ENCODE results near the gene IL6R.

Gene IL6R

GRCh38 chr1:154456631-154457030 is 51.5 kb downstream of the IL6R start:
- no peaks in the 10 kb centered on the region for H3K27me3 ChIP-seq (ENCODE audit: low read depth, low read length)
- H3K27ac ChIP-seq (ENCODE audit: low read length), result no peak overlapping the region
- H3K9me3 ChIP-seq (ENCODE audit: control insufficient read depth in 1 of 2, low read length in 2 of 2), result no peaks in the 10 kb centered on the region
- H3K4me3 ChIP-seq (ENCODE audit: low read depth in 1 of 2, low read length in 2 of 2), result no peak overlapping the region
- peaks cover 0 to 8% of the 10 kb centered on the region in 2 donors for H3K4me1 ChIP-seq (ENCODE audit: control insufficient read depth in 1 of 2, insufficient read depth in 2 of 2, low read length in 2 of 2)
- peaks cover 23 to 25% of the 10 kb centered on the region in 2 donors for H3K36me3 ChIP-seq (ENCODE audit: control insufficient read depth in 1 of 2, insufficient read depth in 2 of 2, low read length in 2 of 2)

GRCh38 chr1:154459080-154459479 is 53.9 kb downstream of the IL6R start:
- Histone ChIP-seq H3K4me1 (ENCODE audit: control insufficient read depth in 1 of 2, insufficient read depth in 2 of 2, low read length in 2 of 2) (peaks cover 0 to 6% of the 10 kb centered on the region in 2 donors), H3K36me3 (ENCODE audit: control insufficient read depth in 1 of 2, insufficient read depth in 2 of 2, low read length in 2 of 2) (peaks cover 18 to 23% of the 10 kb centered on the region in 2 donors), H3K9me3 (ENCODE audit: control insufficient read depth in 1 of 2, low read length in 2 of 2) (no peaks in the 10 kb centered on the region), H3K27me3 (ENCODE audit: low read depth, low read length) (no peaks in the 10 kb centered on the region), H3K27ac (ENCODE audit: low read length) (no peak overlapping the region), H3K4me3 (ENCODE audit: low read depth in 1 of 2, low read length in 2 of 2) (no peak overlapping the region)

- Histone ChIP-seq H3K4me1 (ENCODE audit: control insufficient read depth in 1 of 2, insufficient read depth in 2 of 2, low read length in 2 of 2) (peaks cover 3 to 6% of the 10 kb centered on the region in 2 donors), H3K27ac (ENCODE audit: low read length) (no peak overlapping the region), H3K9me3 (ENCODE audit: control insufficient read depth in 1 of 2, low read length in 2 of 2) (no peaks in the 10 kb centered on the region), H3K36me3 (ENCODE audit: control insufficient read depth in 1 of 2, insufficient read depth in 2 of 2, low read length in 2 of 2) (peaks cover 20 to 22% of the 10 kb centered on the region in 2 donors), H3K27me3 (ENCODE audit: low read depth, low read length) (no peaks in the 10 kb centered on the region), H3K4me3 (ENCODE audit: low read depth in 1 of 2, low read length in 2 of 2) (no peak overlapping the region)
Observed at GRCh38 chr1:154460695-154461260, 55.6 kb downstream of the IL6R start.

- Histone ChIP-seq H3K4me1 (ENCODE audit: control insufficient read depth in 1 of 2, insufficient read depth in 2 of 2, low read length in 2 of 2) (peaks cover 6 to 12% of the 10 kb centered on the region in 2 donors), H3K9me3 (ENCODE audit: control insufficient read depth in 1 of 2, low read length in 2 of 2) (no peaks in the 10 kb centered on the region), H3K36me3 (ENCODE audit: control insufficient read depth in 1 of 2, insufficient read depth in 2 of 2, low read length in 2 of 2) (peaks cover 13 to 22% of the 10 kb centered on the region in 2 donors), H3K27me3 (ENCODE audit: low read depth, low read length) (no peaks in the 10 kb centered on the region), H3K27ac (ENCODE audit: low read length) (peak overlapping the region; percentile 53), H3K4me3 (ENCODE audit: low read depth in 1 of 2, low read length in 2 of 2) (no peak overlapping the region)
Observed at GRCh38 chr1:154463512-154463990, 58.4 kb downstream of the IL6R start.

GRCh38 chr1:154465621-154466195 is 60.6 kb downstream of the IL6R start:
- H3K27ac ChIP-seq (ENCODE audit: low read length), result no peak overlapping the region
- peaks cover 6 to 12% of the 10 kb centered on the region in 2 donors for H3K4me1 ChIP-seq (ENCODE audit: control insufficient read depth in 1 of 2, insufficient read depth in 2 of 2, low read length in 2 of 2)
- H3K27me3 ChIP-seq (ENCODE audit: low read depth, low read length), result no peaks in the 10 kb centered on the region
- H3K9me3 ChIP-seq (ENCODE audit: control insufficient read depth in 1 of 2, low read length in 2 of 2), result no peaks in the 10 kb centered on the region
- no peak overlapping the region for H3K4me3 ChIP-seq (ENCODE audit: low read depth in 1 of 2, low read length in 2 of 2)
- peaks cover 9 to 15% of the 10 kb centered on the region in 2 donors for H3K36me3 ChIP-seq (ENCODE audit: control insufficient read depth in 1 of 2, insufficient read depth in 2 of 2, low read length in 2 of 2)

DNA sequence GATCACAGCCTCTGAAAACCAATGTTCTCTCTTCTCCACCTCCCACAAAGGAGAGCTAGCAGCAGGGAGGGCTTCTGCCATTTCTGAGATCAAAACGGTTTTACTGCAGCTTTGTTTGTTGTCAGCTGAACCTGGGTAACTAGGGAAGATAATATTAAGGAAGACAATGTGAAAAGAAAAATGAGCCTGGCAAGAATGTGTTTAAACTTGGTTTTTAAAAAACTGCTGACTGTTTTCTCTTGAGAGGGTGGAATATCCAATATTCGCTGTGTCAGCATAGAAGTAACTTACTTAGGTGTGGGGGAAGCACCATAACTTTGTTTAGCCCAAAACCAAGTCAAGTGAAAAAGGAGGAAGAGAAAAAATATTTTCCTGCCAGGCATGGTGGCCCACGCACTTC is 61.1 kb downstream of the IL6R start:
- H3K9me3 ChIP-seq (ENCODE audit: control insufficient read depth in 1 of 2, low read length in 2 of 2), result no peaks in the 10 kb centered on the region
- H3K27me3 ChIP-seq (ENCODE audit: low read depth, low read length), result no peaks in the 10 kb centered on the region
- H3K27ac ChIP-seq (ENCODE audit: low read length), result no peak overlapping the region
- H3K4me1 ChIP-seq (ENCODE audit: control insufficient read depth in 1 of 2, insufficient read depth in 2 of 2, low read length in 2 of 2), result peaks cover 6 to 12% of the 10 kb centered on the region in 2 donors
- no peak overlapping the region for H3K4me3 ChIP-seq (ENCODE audit: low read depth in 1 of 2, low read length in 2 of 2)
- H3K36me3 ChIP-seq (ENCODE audit: control insufficient read depth in 1 of 2, insufficient read depth in 2 of 2, low read length in 2 of 2), result peaks cover 9 to 15% of the 10 kb centered on the region in 2 donors

DNA sequence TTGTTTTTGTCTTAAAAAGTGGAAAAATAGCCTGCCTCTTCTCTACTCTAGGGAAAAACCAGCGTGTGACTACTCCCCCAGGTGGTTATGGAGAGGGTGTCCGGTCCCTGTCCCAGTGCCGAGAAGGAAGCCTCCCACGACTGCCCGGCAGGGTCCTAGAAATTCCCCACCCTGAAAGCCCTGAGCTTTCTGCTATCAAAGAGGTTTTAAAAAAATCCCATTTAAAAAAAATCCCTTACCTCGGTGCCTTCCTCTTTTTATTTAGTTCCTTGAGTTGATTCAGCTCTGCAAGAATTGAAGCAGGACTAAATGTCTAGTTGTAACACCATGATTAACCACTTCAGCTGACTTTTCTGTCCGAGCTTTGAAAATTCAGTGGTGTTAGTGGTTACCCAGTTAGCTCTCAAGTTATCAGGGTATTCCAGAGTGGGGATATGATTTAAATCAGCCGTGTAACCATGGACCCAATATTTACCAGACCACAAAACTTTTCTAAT is 61.8 kb downstream of the IL6R start:
- Histone ChIP-seq H3K4me3 (ENCODE audit: low read depth in 1 of 2, low read length in 2 of 2) (no peak overlapping the region), H3K36me3 (ENCODE audit: control insufficient read depth in 1 of 2, insufficient read depth in 2 of 2, low read length in 2 of 2) (peaks cover 9 to 15% of the 10 kb centered on the region in 2 donors), H3K4me1 (ENCODE audit: control insufficient read depth in 1 of 2, insufficient read depth in 2 of 2, low read length in 2 of 2) (peaks cover 6 to 12% of the 10 kb centered on the region in 2 donors), H3K9me3 (ENCODE audit: control insufficient read depth in 1 of 2, low read length in 2 of 2) (no peaks in the 10 kb centered on the region), H3K27ac (ENCODE audit: low read length) (no peak overlapping the region), H3K27me3 (ENCODE audit: low read depth, low read length) (no peaks in the 10 kb centered on the region)

- peaks cover 9 to 15% of the 10 kb centered on the region in 2 donors for H3K36me3 ChIP-seq (ENCODE audit: control insufficient read depth in 1 of 2, insufficient read depth in 2 of 2, low read length in 2 of 2)
Observed at GRCh38 chr1:154467434-154468102, 62.4 kb downstream of the IL6R start.

DNA sequence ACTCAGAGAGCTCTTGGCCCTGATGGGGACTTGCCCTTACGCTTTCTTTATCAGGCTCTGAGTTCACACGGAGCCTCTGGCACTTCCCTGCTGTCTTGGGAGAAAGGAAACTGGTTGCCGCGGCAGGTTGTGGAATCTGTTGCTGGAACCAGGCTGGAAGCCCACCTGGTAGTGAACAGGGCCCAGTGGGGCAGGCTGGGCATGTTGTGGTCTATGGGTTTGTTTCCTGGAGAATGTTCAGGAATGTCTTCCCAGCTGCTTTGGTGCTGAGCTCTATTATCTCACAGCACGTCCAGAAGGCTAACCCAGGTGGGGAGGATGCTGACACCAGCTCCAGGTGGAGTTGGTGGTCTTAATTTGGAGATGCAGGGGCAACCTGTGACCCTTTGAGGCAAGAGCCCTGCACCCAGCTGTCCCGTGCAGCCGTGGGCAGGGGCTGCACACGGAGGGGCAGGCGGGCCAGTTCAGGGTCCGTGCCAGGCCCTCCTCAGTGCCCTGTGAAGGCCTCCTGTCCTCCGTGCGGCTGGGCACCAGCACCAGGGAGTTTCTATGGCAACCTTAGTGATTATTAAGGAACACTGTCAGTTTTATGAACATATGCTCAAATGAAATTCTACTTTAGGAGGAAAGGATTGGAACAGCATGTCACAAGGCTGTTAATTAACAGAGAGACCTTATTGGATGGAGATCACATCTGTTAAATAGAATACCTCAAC is 63.5 kb downstream of the IL6R start:
- Histone ChIP-seq H3K4me3 (ENCODE audit: low read depth in 1 of 2, low read length in 2 of 2) (no peak overlapping the region), H3K27me3 (ENCODE audit: low read depth, low read length) (no peaks in the 10 kb centered on the region), H3K9me3 (ENCODE audit: control insufficient read depth in 1 of 2, low read length in 2 of 2) (no peaks in the 10 kb centered on the region), H3K27ac (ENCODE audit: low read length) (no peak overlapping the region), H3K4me1 (ENCODE audit: control insufficient read depth in 1 of 2, insufficient read depth in 2 of 2, low read length in 2 of 2) (peaks cover 0 to 12% of the 10 kb centered on the region in 2 donors), H3K36me3 (ENCODE audit: control insufficient read depth in 1 of 2, insufficient read depth in 2 of 2, low read length in 2 of 2) (peaks cover 9 to 15% of the 10 kb centered on the region in 2 donors)

More at GRCh38 chr1:154467434-154468102, 62.4 kb downstream of the IL6R start:
- H3K27ac ChIP-seq (ENCODE audit: low read length), result no peak overlapping the region
- H3K9me3 ChIP-seq (ENCODE audit: control insufficient read depth in 1 of 2, low read length in 2 of 2), result no peaks in the 10 kb centered on the region
- H3K4me1 ChIP-seq (ENCODE audit: control insufficient read depth in 1 of 2, insufficient read depth in 2 of 2, low read length in 2 of 2), result peaks cover 6 to 12% of the 10 kb centered on the region in 2 donors
- H3K4me3 ChIP-seq (ENCODE audit: low read depth in 1 of 2, low read length in 2 of 2), result no peak overlapping the region
- H3K27me3 ChIP-seq (ENCODE audit: low read depth, low read length), result no peaks in the 10 kb centered on the region

DNA sequence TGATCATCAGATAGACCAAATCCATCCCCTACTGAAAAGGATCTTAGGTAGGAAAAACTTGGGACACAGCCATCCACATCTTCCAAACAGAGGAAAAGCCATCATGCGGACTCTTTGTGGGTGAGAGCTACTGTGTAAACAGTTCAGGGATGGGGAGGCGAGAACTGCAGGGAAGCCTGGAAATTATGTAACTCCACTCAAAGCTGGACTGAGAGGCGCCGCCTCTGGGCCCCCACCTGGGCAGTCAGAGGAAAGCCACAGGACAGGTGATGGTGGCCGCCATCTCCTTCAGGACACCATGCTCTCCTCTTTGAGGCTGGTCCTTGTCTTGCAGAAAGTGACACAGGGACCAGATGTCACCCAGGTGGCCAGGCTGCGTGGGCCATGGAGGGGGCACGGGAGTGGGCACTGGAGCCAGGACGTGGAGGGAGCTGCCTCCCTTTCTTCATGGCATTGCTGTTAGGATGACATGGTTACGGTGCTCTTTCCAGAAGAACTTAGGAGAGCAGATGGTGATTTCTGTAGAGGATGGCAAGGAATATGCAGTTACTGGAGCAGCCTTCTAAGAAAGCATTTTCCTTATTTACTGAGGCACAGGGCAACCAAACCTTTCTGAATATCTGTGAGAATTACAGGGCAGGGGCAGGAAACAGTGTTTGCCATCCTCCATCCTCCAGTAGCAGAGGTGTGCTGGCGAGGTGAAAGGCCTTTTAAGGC is 64.9 kb downstream of the IL6R start:
- H3K36me3 ChIP-seq (ENCODE audit: control insufficient read depth in 1 of 2, insufficient read depth in 2 of 2, low read length in 2 of 2), result peaks cover 9 to 13% of the 10 kb centered on the region in 2 donors
- H3K9me3 ChIP-seq (ENCODE audit: control insufficient read depth in 1 of 2, low read length in 2 of 2), result no peaks in the 10 kb centered on the region
- no peak overlapping the region for H3K4me3 ChIP-seq (ENCODE audit: low read depth in 1 of 2, low read length in 2 of 2)
- no peaks in the 10 kb centered on the region for H3K27me3 ChIP-seq (ENCODE audit: low read depth, low read length)
- H3K4me1 ChIP-seq (ENCODE audit: control insufficient read depth in 1 of 2, insufficient read depth in 2 of 2, low read length in 2 of 2), result peaks cover 0 to 17% of the 10 kb centered on the region in 2 donors
- H3K27ac ChIP-seq (ENCODE audit: low read length), result no peak overlapping the region

Data from muscle layer of duodenum (tissue), 2 donors.